Right atrium auricular region (tissue), 2 donors: ENCODE results near the gene GMCL1. TPM values are rescaled to one million over a fixed set of nuclear protein-coding genes. Genes with fewer than 3 reads are reported as not detected.

Experiments used
- DNase-seq: peaks from one replicate; pipeline ENCODE4 v3.0.0-alpha.2; 2019; ENCODE audit warnings: low spot score
- H3K27ac ChIP-seq, 2 donors: fragments of 200-600 bp; sonication (generic); 1 replicate in 1 of 2; 2 replicates in 1 of 2; pipeline ENCODE4 v1.5.1; 2016 to 2019
- H3K27me3 ChIP-seq, 2 donors: fragments of 200-600 bp; sonication (generic); one replicate each; pipeline versions ENCODE4 v1.5.1 to v1.6.0; 2017 to 2019
- H3K36me3 ChIP-seq: fragments of 200-600 bp; sonication (generic); one replicate; pipeline ENCODE4 v1.5.1; 2016
- H3K4me1 ChIP-seq, 2 donors: fragments of 200-600 bp; sonication (generic); one replicate each; pipeline versions ENCODE4 v1.5.1 to v1.6.0; 2017 to 2019
- H3K4me3 ChIP-seq, 2 donors: fragments of 200-600 bp; sonication (generic); 1 replicate in 1 of 2; 2 replicates in 1 of 2; pipeline ENCODE4 v1.5.1; 2017 to 2019; ENCODE audit warnings: mild to moderate bottlenecking in 1 of 2, moderate library complexity in 1 of 2
- H3K9me3 ChIP-seq, 2 donors: fragments of 200-600 bp; sonication (generic); one replicate each; pipeline ENCODE4 v1.5.1; 2019
- total RNA-seq, 2 donors: library from RNA; depleted of rRNA; stranded (reverse); fragments of >200 nt; gene quantifications; one replicate each; pipeline ENCODE4 v1.1.0, GENCODE V29; 2016
- TF ChIP-seq, protein P1 (sequence below), 2 donors: fragments of 200-600 bp; sonication (generic); IDR thresholded peaks; one replicate each; pipeline ENCODE4 v1.5.1; 2019; ENCODE audit warnings: antibody characterized with exemption in 2 of 2

The GMCL1 gene
- total RNA-seq, 2 donors from 2014 or later: 5.4 to 7.2 TPM

DNA sequence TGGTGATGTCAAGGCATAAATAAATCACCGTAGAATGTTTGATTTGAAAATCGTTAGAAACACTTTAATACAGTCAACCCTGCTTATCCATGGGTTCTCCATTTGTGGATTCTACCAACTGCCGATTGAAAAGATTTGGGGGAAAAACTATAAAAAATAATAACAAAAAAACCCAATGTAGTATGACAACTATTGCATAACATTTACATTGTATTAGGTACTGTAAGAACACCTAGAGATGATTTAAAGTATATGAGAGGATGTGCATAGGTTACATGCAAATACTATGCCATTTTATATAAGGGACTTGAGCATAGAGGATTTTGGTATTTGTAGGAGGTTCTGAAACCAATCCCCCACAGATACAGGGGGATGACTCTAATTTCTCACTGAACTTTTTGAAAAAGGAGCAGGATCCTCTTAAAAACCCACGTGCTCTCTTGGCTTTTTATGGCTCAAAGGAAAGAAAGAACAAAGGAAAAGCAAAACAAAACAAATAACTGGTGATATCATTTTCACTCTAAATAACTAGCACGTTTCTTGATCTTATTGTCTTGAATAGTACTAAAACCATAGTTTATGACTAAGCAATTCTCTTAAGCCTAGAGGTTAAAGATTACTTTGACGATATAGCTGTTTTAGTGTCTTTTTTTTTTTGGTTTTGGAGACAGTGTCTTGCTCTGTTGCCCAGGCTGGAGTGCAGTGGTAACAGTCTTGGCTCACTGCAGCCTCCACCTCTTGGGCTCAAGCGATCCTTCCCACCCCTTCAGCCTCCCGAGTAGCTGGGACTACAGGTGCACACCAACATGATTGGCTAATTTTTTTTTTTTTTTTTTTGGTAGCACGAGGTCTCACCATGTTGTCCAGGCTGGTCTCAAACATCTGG, 17.0 kb downstream of the GMCL1 start:
- Histone ChIP-seq H3K27ac (no peak overlapping the region), H3K27me3 (no peaks in the 10 kb centered on the region), H3K4me3 (no peak overlapping the region), H3K36me3 (peaks cover 19% of the 10 kb centered on the region), H3K9me3 (no peaks in the 10 kb centered on the region), H3K4me1 (no peaks in the 10 kb centered on the region)
- TF ChIP-seq, protein P1, sequence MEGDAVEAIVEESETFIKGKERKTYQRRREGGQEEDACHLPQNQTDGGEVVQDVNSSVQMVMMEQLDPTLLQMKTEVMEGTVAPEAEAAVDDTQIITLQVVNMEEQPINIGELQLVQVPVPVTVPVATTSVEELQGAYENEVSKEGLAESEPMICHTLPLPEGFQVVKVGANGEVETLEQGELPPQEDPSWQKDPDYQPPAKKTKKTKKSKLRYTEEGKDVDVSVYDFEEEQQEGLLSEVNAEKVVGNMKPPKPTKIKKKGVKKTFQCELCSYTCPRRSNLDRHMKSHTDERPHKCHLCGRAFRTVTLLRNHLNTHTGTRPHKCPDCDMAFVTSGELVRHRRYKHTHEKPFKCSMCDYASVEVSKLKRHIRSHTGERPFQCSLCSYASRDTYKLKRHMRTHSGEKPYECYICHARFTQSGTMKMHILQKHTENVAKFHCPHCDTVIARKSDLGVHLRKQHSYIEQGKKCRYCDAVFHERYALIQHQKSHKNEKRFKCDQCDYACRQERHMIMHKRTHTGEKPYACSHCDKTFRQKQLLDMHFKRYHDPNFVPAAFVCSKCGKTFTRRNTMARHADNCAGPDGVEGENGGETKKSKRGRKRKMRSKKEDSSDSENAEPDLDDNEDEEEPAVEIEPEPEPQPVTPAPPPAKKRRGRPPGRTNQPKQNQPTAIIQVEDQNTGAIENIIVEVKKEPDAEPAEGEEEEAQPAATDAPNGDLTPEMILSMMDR (IDR thresholded peaks at IDR 0.05): no peak
- DNase-seq: no peak

DNA sequence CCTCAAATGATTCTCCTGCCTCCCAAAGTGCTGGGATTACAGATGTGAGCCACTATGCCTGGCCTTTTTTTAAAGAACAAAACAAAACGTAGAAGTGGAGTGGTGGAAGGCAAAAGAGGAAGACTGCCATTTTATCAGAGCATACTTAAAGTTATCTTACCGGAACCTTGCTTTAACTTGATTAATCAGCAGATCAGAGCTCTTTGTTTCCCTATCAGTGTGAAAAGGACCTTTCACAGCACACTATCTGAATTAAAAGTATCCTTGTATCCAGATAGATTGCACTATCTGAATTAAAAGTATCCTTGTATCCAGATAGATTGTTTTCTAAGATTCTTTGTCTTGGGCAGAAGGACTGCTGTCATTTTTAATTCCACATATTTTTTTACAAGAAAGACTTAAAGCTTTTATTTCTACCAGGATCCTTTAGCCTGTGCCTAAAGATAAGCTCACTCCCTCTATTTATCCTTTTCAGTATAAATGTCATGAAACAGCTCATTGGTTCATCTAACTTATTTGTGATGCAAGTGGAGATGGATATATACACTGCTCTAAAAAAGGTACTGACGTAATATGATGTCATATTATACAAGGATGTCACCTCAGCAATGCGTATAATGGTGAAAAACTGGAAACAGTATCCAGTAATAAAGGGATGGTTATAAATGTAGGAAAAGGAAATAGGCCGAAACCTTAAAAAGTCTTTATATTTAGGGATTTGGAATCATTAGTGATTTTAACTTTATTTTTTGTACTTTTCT, 17.8 kb downstream of the GMCL1 start:
- H3K9me3 ChIP-seq: no peaks in the 10 kb centered on the region
- H3K4me3 ChIP-seq: no peak overlapping the region
- TF ChIP-seq, protein P1 (IDR thresholded peaks at IDR 0.05): no peak
- H3K4me1 ChIP-seq: no peaks in the 10 kb centered on the region
- H3K27me3 ChIP-seq: no peaks in the 10 kb centered on the region
- peaks cover 19% of the 10 kb centered on the region for H3K36me3 ChIP-seq
- H3K27ac ChIP-seq: no peak overlapping the region
- no peak for DNase-seq

DNA sequence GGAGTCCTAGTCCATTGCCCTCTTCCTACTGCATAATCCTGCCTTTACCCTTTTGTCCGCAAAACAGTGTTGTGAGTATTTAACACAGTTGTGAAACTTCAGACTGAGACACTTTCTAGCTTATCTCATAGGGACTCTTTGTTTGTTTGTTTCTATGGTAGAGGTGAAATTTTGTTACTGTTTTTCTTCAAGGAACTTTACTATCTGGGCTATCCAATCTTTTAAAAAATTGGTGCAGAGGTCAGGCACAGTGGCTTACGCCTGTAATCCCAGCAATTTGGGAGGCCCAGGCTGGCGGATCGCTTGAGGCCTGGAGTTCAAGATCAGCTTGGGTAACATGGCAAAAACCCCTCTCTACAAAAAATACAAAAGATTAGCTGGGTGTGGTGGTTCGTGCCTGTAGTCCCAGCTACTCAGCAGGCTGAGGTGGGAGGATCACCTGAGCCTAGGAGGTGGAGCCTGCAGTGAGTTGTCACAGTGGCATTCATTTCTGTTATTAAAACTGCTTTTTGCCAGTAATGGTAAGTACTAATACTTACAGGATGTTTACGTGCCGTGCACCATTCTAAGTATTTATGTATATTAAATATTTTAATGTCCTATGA, 18.8 kb downstream of the GMCL1 start:
- H3K9me3 ChIP-seq: no peaks in the 10 kb centered on the region
- no peak overlapping the region for H3K27ac ChIP-seq
- no peak for DNase-seq
- no peaks in the 10 kb centered on the region for H3K27me3 ChIP-seq
- H3K36me3 ChIP-seq: peaks cover 22% of the 10 kb centered on the region
- H3K4me1 ChIP-seq: no peaks in the 10 kb centered on the region
- no peak overlapping the region for H3K4me3 ChIP-seq
- TF ChIP-seq, protein P1 (IDR thresholded peaks at IDR 0.05): no peak

DNA sequence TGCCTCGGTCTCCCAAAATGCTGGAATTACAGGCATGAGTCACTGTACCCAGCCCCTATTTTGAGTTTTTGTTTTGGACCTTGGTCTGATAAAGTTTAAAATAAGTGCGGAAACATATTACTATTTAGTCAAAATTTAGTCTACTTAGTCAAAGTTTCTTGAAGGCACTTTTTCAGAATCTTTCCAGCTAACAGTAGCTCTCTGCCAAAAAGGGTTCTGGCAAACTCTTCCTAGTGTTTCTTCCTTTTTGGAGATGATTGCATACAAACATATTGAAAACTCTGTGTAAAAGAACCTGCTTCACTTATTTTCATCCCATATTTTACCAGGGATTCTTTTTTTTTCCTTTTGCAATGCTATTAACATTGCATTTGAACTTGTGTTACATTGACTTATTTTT, 28.8 kb downstream of the GMCL1 start:
- no peaks in the 10 kb centered on the region for H3K27me3 ChIP-seq
- H3K9me3 ChIP-seq: no peaks in the 10 kb centered on the region
- DNase-seq: no peak
- no peaks in the 10 kb centered on the region for H3K4me1 ChIP-seq
- H3K36me3 ChIP-seq: no peaks in the 10 kb centered on the region
- no peak overlapping the region for H3K27ac ChIP-seq
- TF ChIP-seq, protein P1 (IDR thresholded peaks at IDR 0.05): no peak
- no peak overlapping the region for H3K4me3 ChIP-seq

DNA sequence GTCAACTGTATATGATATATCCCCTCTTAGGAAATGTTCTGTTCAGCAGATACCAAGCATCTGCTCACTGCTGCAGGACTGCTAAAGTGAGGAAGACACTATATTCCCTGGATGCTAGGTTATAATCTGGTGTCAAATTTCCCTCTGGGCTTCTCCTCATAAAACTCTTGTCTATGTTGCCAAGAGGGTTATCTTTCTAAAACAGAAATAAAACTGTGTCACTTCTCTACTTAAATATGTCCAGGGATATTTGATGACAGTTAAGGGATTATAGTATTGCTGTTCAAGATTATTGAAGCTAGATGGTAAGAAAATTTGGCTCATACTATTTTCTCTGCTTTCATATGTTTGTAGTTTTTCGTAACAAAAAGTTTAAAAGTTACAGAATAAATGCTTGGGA, 33.8 kb downstream of the GMCL1 start:
- Histone ChIP-seq H3K27me3 (no peaks in the 10 kb centered on the region), H3K9me3 (no peaks in the 10 kb centered on the region), H3K4me1 (no peaks in the 10 kb centered on the region), H3K27ac (no peak overlapping the region), H3K4me3 (no peak overlapping the region), H3K36me3 (peaks cover 34% of the 10 kb centered on the region)
- TF ChIP-seq, protein P1 (IDR thresholded peaks at IDR 0.05): no peak
- DNase-seq: no peak
